RWPE2 (cell line): ENCODE measurements around the gene RHOJ.

Experiments
- ATAC-seq: fragments of 200-7000 bp; cut with Tn5 transposase; 3 replicates; pipeline ENCODE4 v1.9.1; 2021; ENCODE audit warnings: low read depth
- DNase-seq: peaks from one replicate; pipeline ENCODE4 v3.0.0-alpha.2; 2020; ENCODE audit warnings: low spot score
- H3K27ac ChIP-seq: fragments of 450-650 bp; 2 replicates; pipeline ENCODE4 v1.5.1; 2017; ENCODE audit warnings: mild to moderate bottlenecking; ENCODE audit not compliant: poor library complexity, severe bottlenecking
- H3K27me3 ChIP-seq: fragments of 250-450 bp; sonication (Bioruptor Pico); 2 replicates; pipeline ENCODE4 v1.5.1; 2021; ENCODE audit warnings: mild to moderate bottlenecking, moderate library complexity; ENCODE audit not compliant: insufficient read depth, poor library complexity, severe bottlenecking
- H3K36me3 ChIP-seq: fragments of 250-450 bp; sonication (Bioruptor Pico); 2 replicates; pipeline ENCODE4 v1.5.1; 2020; ENCODE audit warnings: low read depth, mild to moderate bottlenecking, moderate library complexity
- H3K4me1 ChIP-seq: fragments of 250-450 bp; sonication (Bioruptor Pico); 2 replicates; pipeline ENCODE4 v1.5.1; 2021; ENCODE audit warnings: mild to moderate bottlenecking, moderate library complexity; ENCODE audit not compliant: insufficient read depth, poor library complexity, severe bottlenecking
- H3K4me3 ChIP-seq: fragments of 250-450 bp; sonication (Bioruptor Pico); 2 replicates; pipeline ENCODE4 v1.5.1; 2021; ENCODE audit warnings: mild to moderate bottlenecking, moderate library complexity; ENCODE audit not compliant: severe bottlenecking
- H3K9me3 ChIP-seq: fragments of 250-450 bp; sonication (Bioruptor Pico); 2 replicates; pipeline ENCODE4 v1.5.1; 2021; ENCODE audit warnings: mild to moderate bottlenecking, moderate library complexity; ENCODE audit not compliant: severe bottlenecking
- TF ChIP-seq, protein P1 (sequence below): fragments of 450-650 bp; IDR thresholded peaks from one replicate; pipeline ENCODE4 v1.5.1; 2017; ENCODE audit warnings: mild to moderate bottlenecking, moderate library complexity; ENCODE audit not compliant: poor library complexity, severe bottlenecking

The RHOJ gene

GRCh38 chr14:63167044-63167443 lies 37.2 kb upstream of the RHOJ start:
- TF ChIP-seq, protein P1, sequence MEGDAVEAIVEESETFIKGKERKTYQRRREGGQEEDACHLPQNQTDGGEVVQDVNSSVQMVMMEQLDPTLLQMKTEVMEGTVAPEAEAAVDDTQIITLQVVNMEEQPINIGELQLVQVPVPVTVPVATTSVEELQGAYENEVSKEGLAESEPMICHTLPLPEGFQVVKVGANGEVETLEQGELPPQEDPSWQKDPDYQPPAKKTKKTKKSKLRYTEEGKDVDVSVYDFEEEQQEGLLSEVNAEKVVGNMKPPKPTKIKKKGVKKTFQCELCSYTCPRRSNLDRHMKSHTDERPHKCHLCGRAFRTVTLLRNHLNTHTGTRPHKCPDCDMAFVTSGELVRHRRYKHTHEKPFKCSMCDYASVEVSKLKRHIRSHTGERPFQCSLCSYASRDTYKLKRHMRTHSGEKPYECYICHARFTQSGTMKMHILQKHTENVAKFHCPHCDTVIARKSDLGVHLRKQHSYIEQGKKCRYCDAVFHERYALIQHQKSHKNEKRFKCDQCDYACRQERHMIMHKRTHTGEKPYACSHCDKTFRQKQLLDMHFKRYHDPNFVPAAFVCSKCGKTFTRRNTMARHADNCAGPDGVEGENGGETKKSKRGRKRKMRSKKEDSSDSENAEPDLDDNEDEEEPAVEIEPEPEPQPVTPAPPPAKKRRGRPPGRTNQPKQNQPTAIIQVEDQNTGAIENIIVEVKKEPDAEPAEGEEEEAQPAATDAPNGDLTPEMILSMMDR, result no peak

DNA sequence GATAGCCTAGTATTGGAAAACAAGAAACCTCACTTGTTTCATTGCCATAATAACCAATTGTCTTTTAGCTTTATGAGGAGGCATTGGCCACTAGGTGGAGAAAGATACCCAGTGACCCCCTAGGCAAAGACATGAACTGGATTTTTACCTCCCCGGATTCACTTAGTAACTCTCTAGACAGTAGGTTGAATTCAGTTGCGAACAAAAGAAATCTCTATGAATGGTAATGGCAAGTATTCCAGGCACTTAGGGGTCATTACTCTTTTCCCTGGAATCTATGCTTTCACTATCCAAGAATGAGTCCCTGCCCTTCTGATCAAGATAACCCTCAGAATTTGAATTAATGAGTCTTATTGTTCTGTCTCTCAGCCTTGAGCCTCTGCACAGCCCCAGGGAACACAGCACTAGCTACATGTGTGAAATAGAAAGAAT lies 29.5 kb upstream of the RHOJ start:
- DNase-seq (no peak), ATAC-seq (peak; percentile 28)
- Histone ChIP-seq H3K27ac (peak overlapping the region; percentile 12), H3K4me1 (peaks cover 16% of the 10 kb centered on the region), H3K36me3 (no peaks in the 10 kb centered on the region), H3K9me3 (no peaks in the 10 kb centered on the region), H3K4me3 (no peak overlapping the region), H3K27me3 (no peaks in the 10 kb centered on the region)
- TF ChIP-seq, protein P1, result peak; percentile 91

More at GRCh38 chr14:63167044-63167443, 37.2 kb upstream of the RHOJ start:
- Histone ChIP-seq H3K36me3 (no peaks in the 10 kb centered on the region), H3K27ac (no peak overlapping the region), H3K27me3 (no peaks in the 10 kb centered on the region), H3K4me1 (no peaks in the 10 kb centered on the region), H3K9me3 (peaks cover 10% of the 10 kb centered on the region), H3K4me3 (no peak overlapping the region)
- no peak for DNase-seq
- ATAC-seq, result no peak

DNA sequence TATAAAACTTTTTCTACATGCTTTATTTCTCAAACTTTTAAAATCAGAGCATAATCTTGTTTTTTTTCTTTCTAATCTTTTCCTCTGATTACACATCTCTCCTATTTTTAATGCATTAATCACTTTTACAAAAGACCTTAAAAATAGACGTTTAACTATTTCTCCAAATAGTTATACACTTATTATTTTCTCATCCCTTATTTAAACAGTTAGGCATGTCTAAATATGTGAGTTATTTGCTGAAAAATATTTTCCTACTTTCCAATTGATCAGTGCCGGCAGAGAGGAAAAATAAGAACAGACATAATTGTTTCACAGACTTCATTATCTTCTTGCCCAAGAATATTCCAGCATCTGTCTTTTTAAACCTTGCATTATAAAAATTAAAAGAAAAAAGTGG lies 28.7 kb upstream of the RHOJ start:
- TF ChIP-seq, protein P1, result no peak
- no peak for ATAC-seq

DNA sequence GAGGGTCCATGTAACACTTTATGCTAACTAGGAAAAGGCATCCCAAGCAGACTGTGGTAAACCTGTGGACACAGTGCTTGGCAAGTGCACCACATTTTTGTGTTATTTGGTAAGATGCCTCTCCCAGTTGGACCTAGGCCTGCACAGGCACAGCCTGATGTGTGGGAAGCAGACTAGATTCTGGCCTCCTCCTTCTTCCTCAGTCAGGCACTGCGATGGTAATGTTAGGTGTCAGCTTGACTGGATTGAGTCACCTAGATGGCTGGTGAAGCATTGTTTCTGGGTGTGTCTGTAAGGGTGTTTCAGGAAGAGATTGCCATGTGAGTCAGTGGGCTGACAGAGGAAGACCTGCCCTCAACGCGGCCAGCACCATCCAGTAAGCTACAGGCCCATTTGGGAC lies 25.3 kb upstream of the RHOJ start:
- DNase-seq (peak; percentile 82), ATAC-seq (peak; percentile 95)
- TF ChIP-seq, protein P1, result no peak
- peak overlapping the region; percentile 80 for H3K27ac ChIP-seq
- H3K4me1 ChIP-seq, result peaks cover 16% of the 10 kb centered on the region
- H3K27me3 ChIP-seq, result no peaks in the 10 kb centered on the region
- no peaks in the 10 kb centered on the region for H3K36me3 ChIP-seq
- no peak overlapping the region for H3K4me3 ChIP-seq
- no peaks in the 10 kb centered on the region for H3K9me3 ChIP-seq

More for the DNA sequence above, 28.7 kb upstream of the RHOJ start:
- H3K9me3 ChIP-seq, result no peaks in the 10 kb centered on the region
- H3K36me3 ChIP-seq, result no peaks in the 10 kb centered on the region
- no peak overlapping the region for H3K4me3 ChIP-seq
- no peaks in the 10 kb centered on the region for H3K27me3 ChIP-seq
- H3K27ac ChIP-seq, result peak overlapping the region; percentile 12
- no peak for DNase-seq
- peaks cover 16% of the 10 kb centered on the region for H3K4me1 ChIP-seq

GRCh38 chr14:63179383-63179782 lies 24.9 kb upstream of the RHOJ start:
- Histone ChIP-seq H3K27me3 (no peaks in the 10 kb centered on the region), H3K36me3 (no peaks in the 10 kb centered on the region), H3K9me3 (no peaks in the 10 kb centered on the region), H3K4me1 (peaks cover 14% of the 10 kb centered on the region), H3K4me3 (no peak overlapping the region), H3K27ac (peak overlapping the region; percentile 80)
- TF ChIP-seq, protein P1, result no peak
- DNase-seq (no peak), ATAC-seq (peak; percentile 6; the same call in 1 of the 3 replicates)
